Activated CD8-positive, alpha-beta memory T cell treated with anti-CD3 and anti-CD28 coated beads, Interleukin-2, amount 50 U/mL, for 1 hour (primary cell): ENCODE results near the gene TNRC18.

Experiments
- DNase-seq: peaks from one replicate; pipeline ENCODE4 v3.0.0-alpha.2; 2020; ENCODE audit errors: extremely low read depth

Gene TNRC18

GRCh38 chr7:5429253-5429856 lies 5.7 kb upstream of the TNRC18 start:
- no peak for DNase-seq

DNA sequence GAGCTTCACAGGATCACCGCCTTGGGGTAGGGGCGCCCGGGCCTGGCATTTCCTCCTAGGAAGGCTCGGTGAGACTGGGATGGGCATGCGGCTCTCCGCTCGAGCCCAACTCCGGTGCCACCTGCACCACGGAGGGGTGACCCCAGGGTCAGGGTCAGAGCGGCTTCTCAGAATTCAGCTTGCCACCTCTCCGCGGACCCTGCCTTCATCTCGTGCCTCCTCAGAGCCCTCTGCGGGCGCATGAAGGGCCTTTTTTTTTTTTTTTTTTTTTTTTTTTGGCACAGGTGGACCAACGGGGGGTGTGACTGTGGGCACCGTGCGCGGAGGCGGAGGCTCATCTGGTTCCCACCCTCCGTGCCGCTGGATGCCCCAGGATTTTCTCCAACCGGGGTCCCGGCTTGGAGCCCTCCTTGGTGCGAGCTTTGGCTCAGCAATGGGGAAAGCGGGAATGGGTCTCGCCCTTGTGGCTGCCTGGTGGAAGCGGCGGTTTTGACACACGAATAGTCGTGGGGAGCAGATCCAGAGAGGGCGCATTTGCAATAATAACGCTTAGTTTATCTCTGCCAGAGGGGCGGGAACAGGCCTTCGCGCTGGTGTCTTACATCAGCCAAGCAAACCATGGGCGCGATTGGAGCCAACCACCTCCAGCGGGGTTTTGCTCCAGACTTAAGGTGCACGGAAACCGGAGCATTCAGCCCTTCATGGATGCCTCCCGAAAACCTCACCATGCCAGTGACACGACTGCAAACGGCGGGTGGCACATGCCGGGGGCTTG lies 5.0 kb upstream of the TNRC18 start:
- no peak for DNase-seq

DNA sequence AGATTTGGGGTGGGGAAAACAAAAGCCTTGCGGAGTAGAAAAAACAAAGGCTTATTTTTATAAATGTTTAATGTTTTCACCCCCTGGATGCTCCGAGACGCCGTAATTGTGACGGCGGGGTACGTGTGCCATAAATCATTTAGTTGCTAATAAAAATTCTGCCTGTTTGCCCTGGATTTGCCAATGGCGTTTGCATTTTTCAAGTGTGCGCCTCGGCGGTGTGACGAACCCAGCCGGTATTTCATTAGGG lies 2.5 kb upstream of the TNRC18 start:
- no peak for DNase-seq

- DNase-seq: no peak
Measured at GRCh38 chr7:5425507-5426225, 2.0 kb upstream of the TNRC18 start.

DNA sequence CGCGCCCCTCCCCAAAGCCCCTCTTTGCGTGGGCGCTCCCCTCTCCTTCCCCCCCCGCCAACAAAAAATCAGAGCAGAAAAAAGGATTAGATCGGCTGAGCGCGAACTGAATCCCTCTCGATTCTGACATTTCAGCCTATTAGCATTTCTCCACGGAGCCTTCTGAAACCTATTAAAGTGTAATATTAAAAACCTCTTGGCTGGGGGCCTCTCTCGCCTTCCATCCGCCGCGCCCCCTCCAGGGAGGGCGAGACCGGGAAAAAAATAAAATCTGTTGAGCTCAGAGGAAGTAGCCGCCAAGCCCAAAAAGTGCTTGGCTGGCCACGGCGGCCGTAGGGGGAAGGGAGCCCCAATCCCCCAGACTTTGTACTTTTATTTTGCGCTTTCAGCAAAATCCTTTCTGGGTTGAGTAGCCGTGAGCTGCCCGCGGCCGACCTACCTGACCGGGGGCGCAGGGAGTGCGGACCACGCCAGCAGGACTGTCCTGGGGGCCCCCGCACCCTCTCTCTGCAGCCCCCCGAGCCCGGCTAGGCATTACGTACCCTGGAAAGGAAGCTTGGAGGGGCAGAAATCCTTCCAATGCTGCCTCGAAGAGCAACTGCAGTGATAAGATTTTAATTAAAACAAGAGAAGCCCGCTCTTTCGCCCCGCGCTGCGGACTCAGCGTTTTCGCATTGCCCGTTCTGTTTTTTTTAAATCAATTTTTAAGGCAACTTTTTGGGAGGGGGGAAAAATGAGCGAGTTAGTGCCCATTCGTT lies 1.3 kb upstream of the TNRC18 start:
- DNase-seq: no peak

DNA sequence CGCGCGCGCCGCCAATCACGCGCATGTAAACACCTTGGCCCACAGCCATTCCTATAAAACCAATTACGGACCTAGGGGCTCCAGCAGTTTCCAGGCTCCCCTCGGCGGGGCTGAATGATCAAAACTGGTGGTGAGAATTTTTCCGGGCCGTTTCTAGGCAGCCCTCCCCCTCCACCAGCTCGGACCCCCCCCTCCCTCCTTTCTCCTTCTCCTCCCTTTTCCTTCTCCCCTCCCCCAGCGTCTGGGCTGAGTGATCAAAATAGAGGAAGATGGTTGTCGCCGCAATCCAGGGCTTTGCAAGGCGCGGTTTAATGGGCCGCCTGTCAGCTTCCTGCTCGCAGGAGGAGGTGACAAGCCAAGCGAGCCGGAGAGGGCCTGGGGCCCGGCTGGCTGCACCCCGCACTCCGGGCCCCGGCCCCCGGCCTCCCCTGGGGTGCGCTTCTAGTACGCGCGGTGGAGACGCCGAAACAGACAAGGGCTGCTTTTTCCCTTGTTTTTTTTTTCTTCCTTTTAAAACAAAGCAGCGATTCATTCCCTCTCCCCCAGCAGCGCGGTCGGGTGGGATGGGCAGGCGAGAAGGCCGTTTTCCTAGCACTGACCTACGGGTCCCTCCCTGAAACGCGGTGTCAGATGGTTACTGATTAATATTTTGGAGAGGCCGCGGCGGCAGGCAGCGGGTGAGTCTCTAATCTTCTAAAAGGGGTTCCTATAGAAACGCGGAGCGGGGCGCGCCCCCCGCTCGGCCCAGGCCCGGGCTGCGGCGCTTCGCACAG lies 528 bp upstream of the TNRC18 start:
- no peak for DNase-seq

- DNase-seq: no peak
Measured at GRCh38 chr7:5422396-5423305, 983 bp downstream of the TNRC18 start.

- no peak for DNase-seq
Measured at GRCh38 chr7:5421714-5422395, 1.8 kb downstream of the TNRC18 start.

DNA sequence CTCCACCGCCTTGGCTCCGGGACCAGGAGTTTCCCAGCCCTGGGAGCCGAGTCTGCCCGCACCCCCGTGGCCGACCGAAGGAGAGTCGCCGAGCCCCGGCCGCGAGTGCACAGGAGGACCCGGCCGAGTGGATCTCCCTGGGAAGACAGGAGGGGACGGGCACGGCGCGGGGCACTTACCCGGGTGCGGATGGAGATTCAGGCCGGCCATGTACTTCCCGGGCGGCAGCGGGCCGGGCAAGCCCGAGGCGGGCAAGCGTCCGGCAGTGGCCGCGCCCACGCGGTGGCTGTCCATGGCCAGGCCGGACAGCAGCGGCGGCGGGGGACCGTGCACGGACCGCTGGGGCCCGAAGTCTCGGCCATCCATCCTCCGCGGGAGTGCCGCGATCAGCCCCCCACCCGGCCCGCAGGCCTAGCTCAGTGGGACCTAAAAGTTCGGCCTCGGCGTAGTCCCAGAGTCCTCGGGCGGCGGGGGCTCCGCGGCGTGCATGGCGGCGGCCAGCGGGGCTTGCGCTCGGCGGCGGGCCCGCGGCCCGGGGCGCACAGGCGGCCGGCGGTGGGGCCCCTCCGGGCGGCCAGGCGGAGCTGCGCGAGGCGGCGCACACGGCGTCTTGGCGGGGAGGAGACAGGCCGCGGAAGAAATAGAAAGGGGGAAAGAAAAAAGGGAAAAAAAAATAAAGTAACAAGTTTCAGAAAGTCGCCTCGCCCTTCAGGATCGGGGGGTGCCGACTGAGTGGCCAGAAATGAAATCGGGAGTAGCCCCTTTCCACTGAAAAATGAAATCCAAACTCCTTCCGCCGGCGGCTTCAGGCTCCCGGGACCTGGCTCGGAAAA lies 2.5 kb downstream of the TNRC18 start:
- DNase-seq: no peak

DNA sequence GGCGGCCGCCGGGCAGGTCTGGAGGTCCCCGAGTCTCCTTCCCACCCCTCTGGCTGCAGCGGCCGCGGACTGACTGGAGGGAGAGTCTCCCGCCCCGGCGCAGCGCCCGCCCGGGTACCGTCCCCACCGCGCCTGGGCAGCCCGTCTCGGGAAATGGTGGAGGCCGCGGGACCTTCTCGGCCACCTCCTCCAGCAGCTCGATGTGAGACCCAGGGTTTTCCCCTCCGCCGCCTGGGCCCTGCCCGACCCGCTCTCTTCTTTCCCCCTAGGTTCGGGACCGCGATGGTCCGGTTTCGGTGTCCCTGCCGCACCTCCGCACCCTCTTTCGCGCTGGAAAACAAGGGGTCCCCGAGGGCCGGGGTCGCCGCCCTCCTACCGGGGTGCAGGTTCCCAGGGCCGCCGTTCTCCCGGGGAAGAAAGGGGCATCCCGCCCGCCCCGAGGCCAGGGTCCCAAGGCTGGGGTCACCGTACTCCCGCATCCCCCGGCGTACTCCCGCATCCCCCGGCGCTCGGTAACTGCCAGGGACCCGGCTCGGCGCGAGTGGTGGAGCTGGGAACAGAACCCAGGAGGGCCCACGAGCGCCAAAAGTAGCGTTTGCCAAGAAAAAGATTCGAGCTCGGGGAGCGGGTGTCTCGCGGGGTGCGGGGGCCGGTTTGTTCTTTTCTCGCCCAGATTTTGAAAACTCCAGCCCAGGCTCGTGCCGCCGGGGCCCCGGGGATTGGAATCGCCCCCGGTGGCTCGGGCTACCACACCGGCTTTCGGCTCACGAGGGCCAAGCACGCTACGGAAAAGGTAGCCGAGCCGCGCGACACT lies 3.4 kb downstream of the TNRC18 start:
- no peak for DNase-seq

DNA sequence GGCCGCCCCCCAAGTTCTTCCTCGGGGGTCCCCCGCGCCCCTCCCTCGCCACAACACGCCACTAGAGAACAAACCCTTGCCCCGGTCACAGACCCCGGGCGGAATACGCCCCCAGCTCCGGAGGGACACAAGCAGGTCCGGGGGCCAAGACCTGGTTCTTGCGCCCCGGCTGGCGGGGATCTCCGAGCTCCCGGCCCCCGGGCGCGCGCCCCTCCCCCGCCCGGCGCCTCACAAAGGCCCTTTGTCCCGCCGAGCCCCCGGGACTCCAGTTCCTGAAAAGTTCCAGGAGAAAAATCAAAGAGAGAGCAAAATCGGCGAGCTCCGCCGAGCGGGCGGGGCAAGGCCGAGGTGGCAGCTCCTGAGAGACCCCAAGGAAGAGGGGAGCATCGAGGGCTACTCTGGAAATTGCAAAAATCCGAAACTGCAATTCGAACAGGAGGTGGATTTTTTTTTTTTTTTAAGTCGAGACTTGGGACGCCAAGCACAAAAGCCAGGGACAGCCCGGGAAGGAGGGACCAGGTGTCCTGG lies 4.0 kb downstream of the TNRC18 start:
- no peak for DNase-seq

- DNase-seq: no peak
Measured at GRCh38 chr7:5418285-5418582, 5.4 kb downstream of the TNRC18 start.

- DNase-seq: no peak
Measured at GRCh38 chr7:5417106-5418071, 6.2 kb downstream of the TNRC18 start.

DNA sequence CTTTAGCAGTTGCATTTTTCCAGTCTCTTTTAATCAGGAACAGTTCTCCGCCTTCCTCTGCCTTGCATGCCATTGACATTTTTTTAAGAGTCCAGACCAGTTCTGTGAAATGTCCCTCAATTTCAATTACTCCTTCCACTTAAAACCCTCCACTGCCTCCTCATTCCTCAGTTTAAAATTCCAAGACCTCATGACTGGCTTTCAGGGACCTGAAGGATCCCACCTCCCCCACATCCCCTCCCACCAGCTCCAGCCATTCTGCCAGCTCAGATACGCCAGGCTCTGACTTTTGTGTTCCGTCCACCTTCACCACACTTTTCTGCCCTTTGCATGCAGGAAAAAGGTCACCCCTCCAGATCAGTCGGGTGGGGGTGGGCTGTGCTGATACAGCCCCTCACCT lies 8.7 kb downstream of the TNRC18 start:
- DNase-seq: no peak

DNA sequence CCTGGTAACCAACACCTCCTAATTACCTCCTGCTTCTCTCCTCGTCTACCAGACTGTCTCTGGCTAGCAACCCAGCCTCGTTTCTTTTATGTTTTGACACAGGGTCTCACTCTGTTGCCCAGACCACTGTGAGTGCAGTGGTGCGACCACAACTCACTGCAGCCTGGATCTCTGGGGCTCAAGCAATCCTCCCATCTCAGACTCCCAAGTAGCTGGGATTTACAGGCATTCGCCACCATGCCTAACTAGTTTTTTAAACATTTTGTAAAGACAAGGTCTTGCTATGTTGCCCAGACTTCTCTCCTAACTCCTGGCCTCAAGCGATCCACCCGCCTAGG lies 10.2 kb downstream of the TNRC18 start:
- no peak for DNase-seq

DNA sequence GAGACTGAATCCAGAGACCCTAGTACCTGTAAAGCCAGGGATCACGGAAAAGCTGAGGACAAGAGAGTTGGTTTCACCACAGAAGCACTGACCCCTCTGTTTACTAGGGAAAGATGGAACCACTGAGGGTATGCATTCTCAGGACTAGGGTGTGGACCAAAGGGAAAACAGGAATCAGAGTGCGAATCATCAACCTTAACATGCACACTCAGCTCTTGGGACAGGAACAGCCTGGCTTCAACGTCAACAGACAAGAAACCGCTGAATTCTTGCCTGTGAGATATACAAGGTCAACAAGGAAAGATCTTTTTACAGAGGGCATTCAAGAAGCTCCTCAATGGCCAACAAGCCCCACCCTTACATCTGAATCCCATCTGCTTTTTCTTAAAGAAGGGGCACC lies 14.9 kb downstream of the TNRC18 start:
- DNase-seq: no peak
